Measurements from ENCODE around the gene RALA.
"Not testable (repeated sequence)": the region's sequence is repeated elsewhere in the genome, so short reads cannot be mapped to it uniquely, and the experiment has no call there.

The RALA gene

DNA sequence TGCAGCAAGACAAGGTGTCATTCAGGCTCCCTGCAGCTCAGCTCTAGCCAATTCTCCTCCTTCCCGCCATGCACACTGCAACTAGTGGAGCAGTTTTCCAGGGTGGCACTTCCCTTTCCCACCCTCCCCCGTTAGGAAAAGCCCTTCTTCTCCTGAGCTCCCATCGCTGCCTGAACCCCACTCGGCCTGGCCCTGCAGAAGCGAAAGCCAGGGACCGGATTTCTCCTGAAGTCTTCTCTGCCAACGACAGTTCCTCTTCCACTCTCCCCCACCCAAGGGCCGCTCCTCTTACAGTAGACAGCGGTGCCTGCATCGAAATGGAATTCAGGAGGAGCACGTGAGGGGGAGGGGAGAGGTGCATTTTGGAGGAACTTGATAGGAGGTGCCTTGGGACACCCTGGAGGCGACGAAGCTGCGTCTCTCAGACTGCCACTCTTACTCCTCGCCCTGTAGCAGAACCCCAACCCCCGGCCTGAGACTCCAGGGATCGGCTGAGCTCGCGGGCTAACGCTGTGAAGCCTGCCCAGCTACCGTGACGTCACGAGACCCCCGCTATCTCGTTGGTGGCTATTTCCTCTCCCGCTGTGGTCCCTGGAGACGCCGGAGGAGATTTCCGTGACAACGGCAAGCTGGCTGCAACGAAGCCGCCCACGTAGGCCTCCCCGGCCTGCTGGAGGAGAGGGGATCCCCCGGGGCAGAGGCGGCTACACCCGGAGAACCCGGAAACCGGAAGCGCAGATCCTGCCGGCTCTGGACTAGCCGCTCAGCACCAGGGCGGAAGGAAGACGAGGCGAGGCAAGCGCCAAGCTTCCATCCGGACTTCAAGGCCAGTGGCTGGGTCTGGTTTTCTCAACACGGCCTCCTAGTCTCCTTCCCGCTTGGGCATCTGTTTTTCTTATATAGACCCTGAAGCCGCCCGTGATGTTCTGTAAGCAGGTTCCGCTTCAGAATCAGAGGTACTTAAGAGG lies 109.7 kb downstream of the RALA start:
- peak; percentile 90 for DNase-seq (ENCODE audit: low spot score)

GRCh38 chr7:39733881-39734632 lies 110.7 kb downstream of the RALA start:
- peak; percentile 45 for DNase-seq (ENCODE audit: low spot score)

GRCh38 chr7:39734633-39735004 lies 111.2 kb downstream of the RALA start:
- no peak for DNase-seq (ENCODE audit: low spot score)

DNA sequence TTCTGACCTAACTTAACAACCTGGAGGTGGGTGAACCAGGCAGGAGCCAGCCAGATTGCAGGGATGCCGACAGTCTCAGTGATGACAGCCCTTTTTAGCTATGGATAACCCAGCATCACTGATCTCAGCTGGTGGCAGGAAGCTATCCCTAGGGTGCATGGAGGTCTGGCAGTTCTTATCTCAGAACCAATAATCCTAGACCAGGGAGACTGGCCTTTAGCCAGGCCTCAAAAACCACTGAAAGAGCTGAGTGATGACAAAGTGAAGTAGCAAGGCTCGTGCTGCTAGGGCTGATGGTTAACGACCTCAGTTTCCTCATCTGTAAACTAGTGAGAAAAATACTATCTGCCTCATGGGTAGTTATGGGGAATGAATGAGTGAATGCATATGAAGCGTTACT lies 112.5 kb downstream of the RALA start:
- no peak for DNase-seq (ENCODE audit: low spot score)

- DNase-seq (ENCODE audit: low spot score): no peak
Measured at GRCh38 chr7:39741942-39742623, 118.7 kb downstream of the RALA start.

DNA sequence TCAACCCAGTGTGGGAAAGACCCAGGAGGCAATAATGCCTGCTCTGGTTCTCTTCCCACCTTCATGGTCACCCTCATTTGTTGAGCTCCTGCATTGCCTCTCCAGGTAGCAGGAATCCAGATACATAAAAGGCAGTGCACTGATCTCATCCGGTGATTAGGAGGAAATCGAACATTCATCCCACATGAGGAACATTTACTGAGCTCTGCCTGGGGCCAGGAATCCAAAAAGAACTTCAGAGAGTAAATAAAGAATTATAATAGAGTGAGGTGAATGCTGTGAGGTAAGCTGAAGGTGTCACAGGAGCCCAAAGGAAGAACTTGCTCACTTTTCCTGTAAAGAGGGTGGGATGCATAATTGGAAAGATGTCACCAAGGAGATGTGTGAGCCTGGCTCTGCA lies 121.2 kb downstream of the RALA start:
- no peak for DNase-seq (ENCODE audit: low spot score)

GRCh38 chr7:39745320-39745719 lies 121.9 kb downstream of the RALA start:
- DNase-seq (ENCODE audit: low spot score): no peak

GRCh38 chr7:39746103-39746819 lies 122.9 kb downstream of the RALA start:
- peak; percentile 82 for DNase-seq (ENCODE audit: low spot score)

DNA sequence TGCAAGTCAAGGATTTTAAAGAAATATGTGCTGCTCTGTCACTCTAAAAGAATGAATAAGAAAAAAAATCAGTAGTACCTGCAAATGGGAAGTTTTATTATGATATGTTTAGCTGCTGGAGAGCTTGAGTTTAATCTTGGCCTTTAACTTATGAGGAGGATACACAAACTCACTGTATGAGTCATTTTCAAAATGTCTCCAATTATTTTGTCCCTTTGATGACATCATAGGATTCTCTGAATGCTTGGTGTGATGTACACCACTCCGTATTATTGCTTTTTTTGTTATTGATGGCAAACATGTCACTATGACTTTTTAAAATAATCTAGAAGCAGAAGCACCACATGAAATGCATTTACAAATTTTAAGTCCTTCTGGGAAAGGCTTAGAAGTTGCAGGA lies 125.8 kb downstream of the RALA start:
- peak; percentile 85 for DNase-seq (ENCODE audit: low spot score)

DNA sequence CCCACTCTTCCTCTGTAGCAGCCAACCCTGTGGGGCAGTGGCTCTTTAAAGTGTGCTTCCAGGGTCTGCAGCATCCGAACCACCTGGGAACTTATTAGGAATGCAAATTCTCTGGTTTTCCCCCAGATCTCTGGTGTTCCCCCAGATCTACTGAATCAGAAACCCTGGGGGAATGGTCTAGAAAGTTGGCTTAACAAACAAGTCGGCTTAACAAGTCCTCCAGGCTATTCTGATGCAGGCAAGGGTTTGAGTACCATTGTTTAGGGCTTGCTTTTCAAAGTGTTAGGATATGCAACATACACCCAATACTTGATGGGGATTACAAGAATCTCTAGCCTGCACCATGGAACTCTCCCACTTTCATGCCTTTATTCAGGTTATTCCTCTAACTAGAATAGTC lies 126.3 kb downstream of the RALA start:
- no peak for DNase-seq (ENCODE audit: low spot score)

DNA sequence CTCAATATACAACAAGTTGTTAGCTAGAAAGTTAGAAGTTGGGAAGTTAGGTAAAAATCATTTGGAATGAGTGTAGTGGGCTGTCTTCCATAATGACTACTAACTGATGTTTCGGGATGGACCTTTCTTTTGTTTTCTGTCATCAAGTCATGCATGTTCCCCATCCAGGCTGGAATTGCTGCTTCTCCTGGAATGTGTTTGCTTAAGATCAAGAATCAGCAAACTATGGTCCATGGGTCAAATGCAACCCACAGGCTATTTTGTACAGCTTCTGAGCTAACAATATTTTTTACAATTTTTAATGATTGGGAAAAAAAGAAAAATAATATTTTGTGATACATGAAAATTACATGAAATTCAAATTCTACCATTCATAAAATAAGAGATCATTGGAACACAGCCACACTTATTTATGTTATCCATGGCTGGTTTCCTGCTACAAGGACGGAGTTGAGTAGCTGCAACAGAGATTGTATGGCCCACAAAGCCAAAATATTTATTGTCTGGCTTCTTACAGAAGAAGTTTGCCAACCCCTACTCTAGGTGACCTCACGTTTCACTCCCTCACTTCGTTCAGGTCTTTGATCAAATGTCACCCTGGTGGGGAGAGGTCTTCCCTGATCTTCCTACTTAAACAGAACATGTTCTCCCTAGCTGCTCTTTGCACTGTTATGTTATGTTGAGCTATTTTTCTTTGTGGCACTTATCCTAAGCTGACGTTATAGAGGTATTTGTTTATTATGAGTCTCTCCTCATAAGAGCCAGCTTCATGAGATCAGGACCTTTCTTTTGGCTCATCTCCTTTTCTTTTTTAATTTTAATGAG lies 127.1 kb downstream of the RALA start:
- DNase-seq (ENCODE audit: low spot score): no peak

- not testable (repeated sequence) for DNase-seq (ENCODE audit: low spot score)
Measured at GRCh38 chr7:39753237-39753636, 129.9 kb downstream of the RALA start.

GRCh38 chr7:39753823-39754325 lies 130.5 kb downstream of the RALA start:
- no peak for DNase-seq (ENCODE audit: low spot score)

DNA sequence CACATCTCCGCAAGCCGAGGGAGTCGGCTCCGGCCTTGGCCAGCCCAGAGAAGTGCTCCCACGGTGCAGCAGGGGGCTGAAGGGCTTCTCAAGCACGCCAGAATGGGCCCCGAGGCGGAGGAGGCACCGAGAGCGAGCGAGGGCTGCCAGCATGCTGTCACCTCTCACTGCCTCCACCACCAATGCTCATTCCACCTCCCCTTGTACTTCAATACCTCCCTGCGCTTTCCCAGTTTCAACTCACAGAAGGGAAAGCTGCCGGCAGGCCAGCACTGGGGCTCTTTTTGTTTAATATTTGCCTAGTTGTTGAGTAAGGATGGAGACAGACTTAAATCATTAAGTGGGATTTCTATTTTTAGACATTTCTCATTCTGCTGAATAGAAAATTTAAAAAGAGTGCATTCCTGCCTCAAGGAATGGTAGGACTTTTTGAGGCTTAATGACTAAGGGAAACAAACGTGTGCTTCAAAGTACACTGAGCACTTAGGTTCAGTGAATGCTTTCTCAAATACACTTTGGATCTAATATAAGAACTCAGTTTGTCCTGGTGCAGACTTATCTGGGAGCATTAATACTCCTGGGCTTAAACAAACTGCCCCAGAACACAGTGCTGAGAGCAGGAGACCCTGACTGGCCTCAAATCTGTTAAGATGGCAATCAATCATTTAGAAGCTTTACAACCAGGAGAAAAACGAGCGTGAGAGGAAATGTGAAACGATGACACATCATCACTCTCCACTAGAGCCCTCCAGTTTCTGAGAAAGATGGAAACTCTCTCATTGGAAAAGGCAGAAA lies 131.2 kb downstream of the RALA start:
- peak; percentile 57 for DNase-seq (ENCODE audit: low spot score)

GRCh38 chr7:39757604-39758003 lies 134.2 kb downstream of the RALA start:
- DNase-seq (ENCODE audit: low spot score): no peak
